Midbrain (tissue), 1 donor: ENCODE results near the gene BOD1.

ENCODE experiments used
- DNase-seq: peaks from one replicate; lab custom pipeline; 2025; lab: John Stamatoyannopoulos, UW

The BOD1 gene

GRCh38 chr5:173640156-173640804 lies 23.8 kb upstream of the BOD1 start:
- no peak for DNase-seq

DNA sequence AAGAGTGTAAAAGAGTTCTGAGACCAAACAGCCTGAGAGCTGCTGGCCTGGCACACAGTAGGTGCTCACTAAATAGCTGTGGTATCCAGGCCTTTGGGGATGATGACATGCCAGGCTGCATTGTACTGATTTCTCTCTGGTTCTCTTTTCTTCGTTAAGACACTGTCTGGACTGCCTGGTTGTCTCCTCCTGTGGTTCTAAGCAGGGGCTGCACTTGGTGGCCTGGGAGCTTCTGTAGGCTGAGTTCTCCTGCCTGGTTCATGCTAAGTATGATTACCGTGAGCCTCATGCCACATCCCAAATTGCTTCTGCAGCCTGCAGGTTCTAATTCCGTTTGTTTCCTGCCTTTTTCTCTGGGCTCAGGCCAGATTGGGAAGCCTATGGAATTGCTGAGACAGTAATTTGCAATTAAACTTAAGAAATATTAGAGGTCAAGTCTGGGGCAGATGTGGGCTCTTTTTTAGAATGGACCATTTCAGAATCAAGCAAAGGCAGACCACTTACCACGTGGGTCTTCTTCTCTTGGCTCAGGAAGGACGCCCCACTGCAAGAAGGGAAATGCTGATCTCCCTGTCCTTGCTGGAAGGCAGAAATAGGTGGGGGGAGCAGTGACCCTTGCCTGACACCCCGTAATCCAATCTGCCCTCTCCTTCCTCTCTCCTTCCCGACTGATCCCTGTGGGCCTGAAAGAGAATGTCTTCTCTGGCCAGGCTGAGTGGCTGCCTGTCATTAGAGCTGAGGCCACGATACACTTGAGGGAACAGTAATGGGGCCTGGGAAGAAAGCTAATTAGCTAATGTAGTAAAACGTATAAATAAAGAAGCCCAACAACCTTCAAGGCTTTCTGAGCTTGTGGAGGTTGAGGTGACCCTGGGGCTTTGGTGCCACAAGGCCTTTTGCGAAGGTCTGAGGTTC lies 21.9 kb upstream of the BOD1 start:
- no peak for DNase-seq

DNA sequence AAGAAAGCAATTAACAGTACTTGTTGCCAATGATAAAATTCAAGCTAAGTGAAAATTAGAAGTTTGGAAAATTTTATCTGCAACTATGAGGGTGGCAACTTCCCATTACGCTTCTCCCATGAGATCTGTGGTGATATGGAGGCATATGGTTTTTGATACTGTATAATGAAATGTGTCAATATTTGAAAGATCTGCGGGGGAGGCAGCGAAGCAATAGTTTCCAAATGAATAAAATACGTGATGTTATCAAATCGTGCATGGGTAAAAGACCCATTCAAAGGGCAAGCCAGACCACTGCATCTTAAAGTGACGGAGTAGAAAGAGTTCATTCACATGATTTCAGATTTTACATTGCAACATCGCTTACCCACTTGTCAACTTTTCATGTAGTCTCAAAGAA lies 20.9 kb upstream of the BOD1 start:
- no peak for DNase-seq

DNA sequence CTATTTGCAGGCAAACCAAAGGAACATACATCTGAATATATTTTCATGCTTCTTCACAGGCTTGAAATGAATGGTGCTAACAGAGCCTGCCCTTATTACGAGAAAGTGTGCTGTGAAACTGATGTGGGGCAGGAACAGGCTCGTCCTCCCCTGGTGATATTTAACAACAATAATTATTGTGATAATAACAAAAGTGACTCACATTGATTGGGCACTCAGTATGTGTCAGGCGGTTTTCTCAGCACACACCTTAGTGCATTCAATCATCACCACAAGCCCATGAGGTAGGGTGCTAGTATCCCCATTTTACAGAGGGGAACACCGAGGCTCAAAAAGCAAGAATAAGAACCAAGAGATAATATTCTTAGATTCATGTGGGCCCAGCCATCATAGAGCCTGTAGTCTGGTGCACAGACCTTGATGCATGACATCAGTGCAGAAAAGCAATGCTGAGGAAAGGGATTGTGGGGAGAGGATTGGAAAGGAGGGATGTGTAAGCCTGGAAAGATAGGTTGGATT lies 18.1 kb upstream of the BOD1 start:
- DNase-seq = no peak

- DNase-seq = no peak
Measured at GRCh38 chr5:173633304-173633703, 16.9 kb upstream of the BOD1 start.

GRCh38 chr5:173631478-173631877 lies 15.0 kb upstream of the BOD1 start:
- DNase-seq = no peak

DNA sequence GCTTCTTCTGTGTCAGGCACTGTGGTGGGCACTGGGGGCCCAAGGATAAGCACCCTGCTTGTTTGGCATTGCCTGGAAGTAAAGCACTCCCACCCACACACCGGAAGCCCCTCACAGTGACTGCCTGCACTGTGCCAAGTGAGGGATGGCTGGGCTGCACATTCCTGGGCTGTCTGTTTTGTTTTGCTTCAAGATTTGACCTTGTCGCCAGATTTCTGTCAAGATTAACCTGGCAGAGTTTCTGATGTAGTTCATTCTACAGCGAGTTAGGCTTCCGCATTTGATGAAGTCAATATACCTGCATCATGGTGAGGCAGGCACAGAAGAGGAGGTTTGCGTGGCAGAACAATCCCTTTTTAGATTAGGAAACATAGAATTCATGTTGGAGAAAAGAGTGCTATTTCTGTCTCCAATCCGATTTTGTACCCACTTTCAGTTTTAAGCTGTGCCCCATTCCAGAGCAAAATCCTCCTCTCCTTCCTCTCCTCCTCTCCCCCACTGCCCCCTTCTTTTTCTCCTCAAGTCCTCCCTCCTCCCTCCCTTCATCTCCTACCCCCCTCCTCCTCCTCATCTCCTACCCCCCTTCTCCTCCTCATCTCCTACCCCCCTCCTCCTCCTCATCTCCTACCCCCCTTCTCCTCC lies 14.4 kb upstream of the BOD1 start:
- no peak for DNase-seq

GRCh38 chr5:173629628-173630027 lies 13.2 kb upstream of the BOD1 start:
- no peak for DNase-seq

- no peak for DNase-seq
Measured at GRCh38 chr5:173628501-173628900, 12.1 kb upstream of the BOD1 start.

DNA sequence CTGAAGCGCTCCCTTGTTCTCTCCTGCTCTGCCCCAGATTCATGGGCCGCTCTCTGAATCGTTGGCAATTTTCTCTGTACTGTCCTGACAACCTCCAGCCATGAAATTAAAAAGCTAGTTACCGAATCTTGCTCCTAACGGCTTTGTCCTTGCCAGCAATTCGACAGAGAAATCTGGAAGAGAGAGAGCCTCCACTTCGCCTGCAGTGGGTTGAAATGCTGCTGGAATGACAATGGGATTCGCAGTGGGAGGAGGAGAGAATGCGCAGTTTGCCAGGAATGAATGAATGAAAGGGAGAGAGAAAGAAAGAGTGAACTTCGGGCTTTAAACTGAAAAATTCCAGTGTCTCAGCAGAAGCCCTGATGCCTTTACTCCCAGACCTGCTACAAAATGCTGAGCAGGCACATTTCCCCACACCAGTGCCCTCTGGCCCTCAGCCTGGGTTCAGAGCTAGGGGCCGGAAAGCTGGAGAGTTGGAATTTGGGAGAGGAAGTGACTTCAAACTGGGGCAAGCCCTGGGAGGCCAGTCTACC lies 11.5 kb upstream of the BOD1 start:
- DNase-seq = peak; percentile 82

DNA sequence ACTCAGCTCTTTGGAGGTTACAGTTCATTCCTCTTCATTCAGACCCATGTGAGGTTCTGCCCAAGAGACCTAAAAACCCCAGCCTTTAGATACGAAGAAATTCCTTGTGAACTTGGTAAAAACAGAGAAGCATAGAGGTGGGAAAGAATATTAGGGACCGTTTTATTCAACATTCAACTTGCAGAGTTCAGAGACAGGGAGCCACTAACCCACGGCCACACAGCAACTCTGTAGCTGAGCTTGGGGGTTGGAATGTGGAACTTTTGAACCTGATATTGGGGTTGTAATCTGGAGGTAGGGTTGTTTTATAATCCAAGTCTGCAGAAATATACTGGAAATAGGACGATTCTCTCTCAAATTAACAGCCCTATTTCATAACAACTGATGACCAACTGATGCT lies 10.8 kb upstream of the BOD1 start:
- no peak for DNase-seq

GRCh38 chr5:173626505-173626820 lies 10.0 kb upstream of the BOD1 start:
- DNase-seq = peak; percentile 69

DNA sequence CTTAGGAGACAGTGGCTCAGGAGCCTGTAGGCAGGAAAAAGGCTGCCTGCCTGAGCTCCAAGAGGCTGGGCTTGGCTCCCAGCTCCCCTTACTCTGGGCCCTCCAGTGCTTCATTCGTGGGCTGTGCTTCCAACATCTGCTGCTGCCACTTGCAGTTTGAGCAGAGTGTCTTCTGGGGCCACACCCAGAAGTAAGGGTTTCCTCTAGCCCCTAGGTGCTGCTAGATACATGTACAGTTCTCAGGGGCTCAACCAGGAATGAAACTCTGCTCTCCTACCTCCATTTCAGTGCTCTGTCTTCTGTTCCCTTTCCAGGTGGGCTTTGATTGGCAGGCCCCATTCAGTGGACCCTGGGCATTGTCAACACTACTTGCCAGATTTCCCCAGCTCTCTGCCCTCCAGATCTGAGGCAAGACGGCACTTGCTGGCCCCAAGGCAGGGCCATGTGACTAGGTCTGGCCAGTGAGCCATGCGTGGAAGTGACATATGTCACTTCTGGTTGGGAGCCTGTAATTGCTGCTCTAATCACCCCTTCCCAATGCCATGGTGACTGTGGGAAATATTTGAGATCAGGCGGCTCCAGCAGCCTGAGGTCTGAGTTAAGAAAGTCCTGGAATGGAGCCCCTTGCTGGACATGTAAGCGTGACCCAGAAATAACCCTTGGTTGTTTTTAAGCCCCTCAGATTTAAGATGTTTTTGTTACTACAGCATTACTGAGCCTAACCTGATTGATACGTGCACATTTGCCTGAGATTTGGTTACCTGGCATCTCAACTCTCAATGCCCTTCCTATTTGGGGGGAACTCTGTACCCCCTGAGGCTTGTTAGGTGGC lies 9.4 kb upstream of the BOD1 start:
- DNase-seq = no peak

DNA sequence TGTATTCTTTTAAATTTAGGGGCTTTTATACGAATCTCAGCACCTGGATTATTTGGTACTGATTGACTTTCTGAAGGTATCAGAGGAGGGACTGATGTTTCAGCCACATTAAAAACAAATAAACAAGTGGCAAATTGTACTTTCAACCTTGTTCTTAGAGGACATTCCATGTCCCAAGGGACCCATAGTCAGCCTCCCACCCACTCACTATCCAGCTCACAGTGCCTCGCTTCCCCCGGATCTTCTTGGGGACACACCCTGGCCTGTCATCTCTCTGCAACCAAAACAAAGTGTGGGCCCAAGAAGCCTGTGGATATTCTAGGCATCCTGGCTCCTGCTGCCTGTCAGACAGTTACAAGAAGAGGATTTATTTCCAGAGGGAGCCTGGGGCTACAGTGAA lies 8.8 kb upstream of the BOD1 start:
- DNase-seq = no peak

GRCh38 chr5:173624282-173624681 lies 7.8 kb upstream of the BOD1 start:
- no peak for DNase-seq

DNA sequence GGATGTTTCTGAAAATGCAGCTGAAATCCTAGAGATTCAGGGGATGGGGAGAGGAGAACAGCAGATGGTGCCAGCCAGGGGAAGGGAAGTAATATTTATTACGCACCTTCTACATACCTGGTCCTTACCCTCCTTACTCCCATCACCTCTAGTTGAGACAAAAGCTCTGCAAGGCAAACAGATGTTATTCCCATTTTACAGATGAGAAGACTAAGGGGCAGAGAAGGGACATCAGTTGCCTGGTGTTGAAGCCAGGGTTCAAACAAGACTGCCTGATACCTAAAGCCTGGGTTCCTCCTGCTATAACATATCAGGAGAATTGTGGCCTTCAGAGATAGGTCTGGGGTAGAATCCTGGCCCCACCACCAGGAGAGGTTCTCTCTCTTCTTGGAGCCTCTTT lies 7.3 kb upstream of the BOD1 start:
- no peak for DNase-seq

DNA sequence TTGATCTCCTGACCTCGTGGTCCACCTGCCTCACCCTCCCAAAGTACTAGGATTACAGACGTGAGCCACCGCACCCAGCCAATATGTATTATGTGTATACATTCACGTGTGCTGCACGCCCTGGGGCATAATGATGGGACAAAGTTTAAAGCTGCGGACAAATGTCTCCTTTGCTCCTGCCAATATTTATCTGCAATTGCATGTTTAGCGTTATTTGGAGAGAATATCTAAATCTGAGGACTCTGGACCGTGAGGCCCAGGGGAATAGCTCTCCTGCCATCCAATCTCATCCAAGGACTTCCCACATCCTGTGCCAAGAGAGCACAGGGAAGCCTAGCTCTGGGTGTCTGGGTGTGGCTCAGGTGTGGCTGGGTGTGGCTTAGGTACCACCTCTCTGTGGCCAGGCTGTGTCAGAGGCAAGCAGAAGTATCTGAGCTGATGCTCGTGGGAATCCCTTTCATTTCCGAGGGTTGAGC lies 6.9 kb upstream of the BOD1 start:
- no peak for DNase-seq

DNA sequence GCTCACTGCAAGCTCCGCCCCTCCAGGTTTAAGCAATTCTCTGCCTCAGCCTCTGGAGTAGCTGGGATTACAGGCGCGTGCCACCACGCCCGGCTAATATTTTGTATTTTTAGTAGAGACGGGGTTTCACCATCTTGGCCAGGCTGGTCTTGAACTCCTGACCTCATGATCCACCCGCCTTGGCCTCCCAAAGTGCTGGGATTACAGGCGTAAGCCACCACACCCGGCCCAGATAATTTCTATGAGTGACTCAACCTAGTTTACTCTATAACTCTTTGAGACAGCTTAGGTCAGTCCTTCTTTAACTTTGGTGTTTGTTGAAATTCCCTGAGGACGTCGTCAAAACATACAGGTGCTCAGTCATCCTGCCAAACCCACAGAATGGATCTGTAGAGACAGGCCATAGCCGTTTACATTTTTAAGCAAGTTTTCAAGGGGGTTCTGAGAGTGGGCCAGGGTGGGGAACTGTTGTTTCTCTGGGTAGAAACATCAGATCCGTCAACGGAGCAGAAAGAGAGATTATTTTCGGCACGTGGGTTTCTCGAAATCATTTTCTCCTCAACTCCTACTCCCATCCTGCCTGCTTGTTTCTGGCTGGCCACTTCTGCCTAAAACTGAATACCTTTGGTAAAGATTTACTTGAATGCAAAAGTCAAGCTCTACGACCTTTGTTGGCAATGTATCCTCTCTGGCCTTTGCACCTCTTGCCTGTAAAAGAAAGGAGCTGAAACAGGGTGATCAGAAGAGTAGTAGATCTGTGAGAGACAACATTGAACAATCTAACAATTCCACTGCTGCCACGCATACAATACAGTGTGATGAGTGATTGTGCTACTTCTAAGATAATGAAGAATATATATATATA lies 6.0 kb upstream of the BOD1 start:
- DNase-seq = no peak

DNA sequence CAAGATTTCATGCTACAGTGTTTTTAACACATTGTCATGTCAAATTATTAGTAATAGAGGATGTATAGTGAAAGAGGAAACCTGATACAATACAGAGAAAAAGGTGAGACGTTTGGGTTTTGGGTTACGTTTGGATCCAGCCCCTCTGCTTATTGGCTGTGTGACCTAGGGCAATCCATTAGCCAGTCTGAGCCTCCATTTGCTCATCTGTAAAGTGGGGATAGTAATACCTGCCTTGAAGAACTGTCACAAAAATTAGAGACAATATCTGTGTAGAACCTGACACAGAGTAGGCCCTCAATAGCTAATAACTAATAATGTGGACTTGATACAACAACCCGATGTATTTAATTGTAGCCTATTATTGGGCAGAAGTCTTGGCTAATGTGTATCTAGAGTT lies 4.3 kb upstream of the BOD1 start:
- no peak for DNase-seq

DNA sequence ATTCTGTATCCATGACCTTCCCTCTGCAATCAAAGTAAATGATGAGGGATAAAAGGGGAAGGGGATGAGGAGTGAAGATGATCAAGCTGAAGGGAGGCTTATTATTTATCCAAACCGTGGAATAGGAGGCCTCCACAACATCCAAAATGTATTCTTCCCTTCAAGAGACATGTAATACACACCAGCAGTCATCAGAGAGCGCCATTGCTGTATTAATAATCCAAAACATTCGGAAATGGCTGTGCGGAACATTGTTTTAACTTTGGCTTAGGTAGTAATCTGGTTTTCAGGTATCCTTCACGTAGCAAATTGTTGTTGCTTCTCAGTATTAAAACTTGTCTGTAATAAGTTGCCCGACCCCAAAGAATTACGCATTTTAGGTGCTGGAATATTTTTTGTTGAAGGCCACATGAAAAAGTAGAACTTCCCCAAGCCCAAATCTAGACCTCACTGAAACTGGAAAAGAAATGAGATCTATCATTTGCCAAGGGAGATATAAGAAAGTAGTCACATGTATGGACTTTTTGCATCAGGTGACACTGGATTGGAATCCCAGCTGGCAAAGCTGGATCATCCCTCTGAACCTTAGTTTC lies 2.6 kb upstream of the BOD1 start:
- DNase-seq = peak; percentile 77
